ENCODE measurements around the gene PROSER3.

PROSER3 gene

GRCh38 chr19:35777086-35777841 lies 19.3 kb downstream of the PROSER3 start:
- peak; percentile 79 for DNase-seq (ENCODE audit: low spot score)

GRCh38 chr19:35777961-35778360 lies 20.0 kb downstream of the PROSER3 start:
- DNase-seq (ENCODE audit: low spot score): no peak

GRCh38 chr19:35779033-35779432 lies 21.1 kb downstream of the PROSER3 start:
- no peak for DNase-seq (ENCODE audit: low spot score)

GRCh38 chr19:35780058-35780457 lies 22.1 kb downstream of the PROSER3 start:
- DNase-seq (ENCODE audit: low spot score): no peak

- no peak for DNase-seq (ENCODE audit: low spot score)
These were observed 22.7 kb downstream of the PROSER3 start for GRCh38 chr19:35780717-35781116.

- no peak for DNase-seq (ENCODE audit: low spot score)
These were observed 23.7 kb downstream of the PROSER3 start for GRCh38 chr19:35781650-35782049.

- DNase-seq (ENCODE audit: low spot score): no peak
These were observed 24.6 kb downstream of the PROSER3 start for GRCh38 chr19:35782589-35782988.

GRCh38 chr19:35783469-35784434 lies 25.8 kb downstream of the PROSER3 start:
- no peak for DNase-seq (ENCODE audit: low spot score)

- DNase-seq (ENCODE audit: low spot score): no peak
These were observed 26.7 kb downstream of the PROSER3 start for GRCh38 chr19:35784503-35785338.

- DNase-seq (ENCODE audit: low spot score): no peak
These were observed 27.3 kb downstream of the PROSER3 start for GRCh38 chr19:35785339-35785627.

- no peak for DNase-seq (ENCODE audit: low spot score)
These were observed 28.6 kb downstream of the PROSER3 start for GRCh38 chr19:35786299-35787160.

GRCh38 chr19:35787227-35787799 lies 29.3 kb downstream of the PROSER3 start:
- no peak for DNase-seq (ENCODE audit: low spot score)

GRCh38 chr19:35788205-35788960 lies 30.4 kb downstream of the PROSER3 start:
- no peak for DNase-seq (ENCODE audit: low spot score)

GRCh38 chr19:35789195-35789977 lies 31.4 kb downstream of the PROSER3 start:
- DNase-seq (ENCODE audit: low spot score): no peak

- no peak for DNase-seq (ENCODE audit: low spot score)
These were observed 32.3 kb downstream of the PROSER3 start for GRCh38 chr19:35789978-35790944.

GRCh38 chr19:35790981-35791813 lies 33.2 kb downstream of the PROSER3 start:
- DNase-seq (ENCODE audit: low spot score): no peak

- DNase-seq (ENCODE audit: low spot score): no peak
These were observed 33.9 kb downstream of the PROSER3 start for GRCh38 chr19:35791814-35792279.
